GM12864 (cell line): ENCODE results near the gene HSD17B7.

Experiments used
- DNase-seq: peaks from one replicate; pipeline ENCODE4 v3.0.0-alpha.2; 2011; ENCODE audit warnings: low read depth
- H3K4me3 ChIP-seq: 2 replicates; pipeline ENCODE4 v1.5.1; 2011; ENCODE audit warnings: mild to moderate bottlenecking, low read depth, low read length, control low read depth
- CTCF ChIP-seq: IDR thresholded peaks from 2 replicates; pipeline ENCODE4 v1.5.1; 2011; ENCODE audit warnings: low read depth, mild to moderate bottlenecking, moderate library complexity, low read length, control low read depth, inconsistent platforms; ENCODE audit errors: missing control alignments

The HSD17B7 gene

GRCh38 chr1:162829268-162829667 is 38.8 kb downstream of the HSD17B7 start:
- no peak for TF ChIP-seq CTCF
- H3K4me3 ChIP-seq = no peak overlapping the region
- DNase-seq = no peak

GRCh38 chr1:162832470-162832869 is 42.0 kb downstream of the HSD17B7 start:
- H3K4me3 ChIP-seq = no peak overlapping the region
- no peak for TF ChIP-seq CTCF
- DNase-seq = no peak

GRCh38 chr1:162835157-162835899 is 44.8 kb downstream of the HSD17B7 start:
- TF ChIP-seq CTCF = no peak
- peak; percentile 55 for DNase-seq
- H3K4me3 ChIP-seq = no peak overlapping the region

GRCh38 chr1:162838863-162839262 is 48.4 kb downstream of the HSD17B7 start:
- no peak for TF ChIP-seq CTCF
- no peak for DNase-seq

GRCh38 chr1:162840250-162840839 is 49.8 kb downstream of the HSD17B7 start:
- no peak for TF ChIP-seq CTCF
- no peak overlapping the region for H3K4me3 ChIP-seq
- no peak for DNase-seq

More at GRCh38 chr1:162838863-162839262, 48.4 kb downstream of the HSD17B7 start:
- H3K4me3 ChIP-seq = no peak overlapping the region

GRCh38 chr1:162844153-162844552 is 53.7 kb downstream of the HSD17B7 start:
- H3K4me3 ChIP-seq = no peak overlapping the region
- no peak for TF ChIP-seq CTCF
- DNase-seq = no peak
